H1 (cell line): Measurements from ENCODE around the gene KHDC4. TPM values are rescaled to one million over a fixed set of nuclear protein-coding genes. Genes with fewer than 3 reads are reported as not detected.

Source experiments
- BRCA1 ChIP-seq: IDR thresholded peaks from 2 replicates; pipeline ENCODE4 v1.6.1; 2012; ENCODE audit warnings: low read depth, low read length, improper control_type of control experiment
- CBX8 ChIP-seq: fragments of 300-800, 300-1000 bp; sonication (generic); IDR thresholded peaks from 2 replicates; pipeline ENCODE4 v1.7.1; 2016; ENCODE audit warnings: low read depth, low read length, borderline replicate concordance
- CHD2 ChIP-seq: IDR thresholded peaks from 2 replicates; pipeline ENCODE4 v1.6.1; 2012; ENCODE audit warnings: low read length, improper control_type of control experiment
- EZH2 ChIP-seq: fragments of 200-600 bp; sonication (generic); IDR thresholded peaks from 2 replicates; pipeline ENCODE4 v1.7.1; 2012; ENCODE audit warnings: low read depth, mild to moderate bottlenecking, moderate library complexity, low read length, inconsistent platforms; ENCODE audit not compliant: severe bottlenecking
- GTF2F1 ChIP-seq: IDR thresholded peaks from 2 replicates; pipeline ENCODE4 v1.6.1; 2012; ENCODE audit warnings: low read depth, low read length, improper control_type of control experiment, borderline replicate concordance
- SIRT6 ChIP-seq: IDR thresholded peaks from one replicate; pipeline ENCODE4 v1.7.1; 2012; ENCODE audit warnings: low read length, inconsistent platforms
- SP1 ChIP-seq: IDR thresholded peaks from 2 replicates; pipeline ENCODE4 v1.6.1; 2011; ENCODE audit warnings: low read depth, low read length
- USF2 ChIP-seq: IDR thresholded peaks from 2 replicates; pipeline ENCODE4 v1.6.1; 2011; ENCODE audit warnings: low read length, improper control_type of control experiment
- polyA plus RNA-seq, 7 experiments: library from polyadenylated mRNA; depleted of rRNA in 3 of 7; stranded (reverse) in 5 of 7; unstranded in 2 of 7; fragments of >200 nt in 5 of 7; fragments of 200-250 nt in 2 of 7; gene quantifications; 1 replicate in 5 of 7; 2 replicates in 1 of 7; 4 replicates in 1 of 7; pipeline versions ENCODE4 v1.2.1 to v1.2.3, GENCODE V29; 2011 to 2013; ENCODE audit warnings: missing spikeins in 2 of 7, mixed read lengths in 2 of 7
- total RNA-seq: library from RNA; stranded (reverse); fragmentation: NEBNext Ultra II Directional; extraction: Animal tissue kit (Norgen Biotek cat#: 25700); gene quantifications from 2 replicates; pipeline ENCODE4 v1.2.1, GENCODE V29; 2021
- TF ChIP-seq, protein P1 (sequence below): IDR thresholded peaks from 2 replicates; pipeline ENCODE4 v1.6.1; 2012; ENCODE audit warnings: low read length, inconsistent platforms

Gene KHDC4
- total and polyA plus RNA-seq, 2 of the 8 experiments (the other 6 are each of a cell fraction or from before 2014, with no cell fraction given): 56.6 to 81.1 TPM

DNA sequence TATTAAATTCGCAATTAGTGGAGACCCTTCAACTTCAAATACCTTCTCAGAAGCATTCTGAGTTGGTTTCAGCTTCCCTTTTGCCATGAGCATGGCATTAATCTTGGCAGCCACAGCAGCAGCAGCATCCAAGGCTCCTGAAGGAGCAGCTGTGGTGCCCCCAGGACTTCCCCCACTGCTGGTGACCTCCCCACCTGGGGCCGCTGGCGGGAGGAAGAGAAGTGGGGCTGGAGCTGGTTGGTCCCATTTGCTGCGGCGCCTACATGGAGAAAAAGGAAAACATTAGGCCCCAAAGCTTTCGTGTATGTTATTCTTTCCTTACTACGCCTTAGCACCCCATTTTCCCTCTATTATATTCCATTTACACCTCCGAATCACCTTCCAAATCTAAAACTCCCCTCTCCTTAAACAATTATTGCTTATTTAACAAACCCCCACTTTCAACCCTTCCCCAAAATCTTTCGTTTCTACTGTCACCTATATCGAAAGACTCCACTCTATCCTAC is 569 bp downstream of the KHDC4 start (continued):
- no peak for TF ChIP-seq USF2
- TF ChIP-seq GTF2F1: no peak
- no peak for TF ChIP-seq SIRT6
- TF ChIP-seq BRCA1: no peak
- TF ChIP-seq CHD2: no peak
- TF ChIP-seq, protein P1, sequence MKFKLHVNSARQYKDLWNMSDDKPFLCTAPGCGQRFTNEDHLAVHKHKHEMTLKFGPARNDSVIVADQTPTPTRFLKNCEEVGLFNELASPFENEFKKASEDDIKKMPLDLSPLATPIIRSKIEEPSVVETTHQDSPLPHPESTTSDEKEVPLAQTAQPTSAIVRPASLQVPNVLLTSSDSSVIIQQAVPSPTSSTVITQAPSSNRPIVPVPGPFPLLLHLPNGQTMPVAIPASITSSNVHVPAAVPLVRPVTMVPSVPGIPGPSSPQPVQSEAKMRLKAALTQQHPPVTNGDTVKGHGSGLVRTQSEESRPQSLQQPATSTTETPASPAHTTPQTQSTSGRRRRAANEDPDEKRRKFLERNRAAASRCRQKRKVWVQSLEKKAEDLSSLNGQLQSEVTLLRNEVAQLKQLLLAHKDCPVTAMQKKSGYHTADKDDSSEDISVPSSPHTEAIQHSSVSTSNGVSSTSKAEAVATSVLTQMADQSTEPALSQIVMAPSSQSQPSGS: no peak
- TF ChIP-seq SP1: no peak
- no peak for TF ChIP-seq CBX8
- TF ChIP-seq EZH2: no peak
